Spleen (tissue), 11 donors: ENCODE results near the gene SMARCE1. TPM values are rescaled to one million over a fixed set of nuclear protein-coding genes. Genes with fewer than 3 reads are reported as not detected.

Experiments
- DNase-seq: peaks from one replicate; pipeline ENCODE4 v3.0.0-alpha.2; 2020
- H3K27ac ChIP-seq, 8 donors: fragments of 200-600 bp; sonication (generic) in 7 of 8; 1 replicate in 4 of 8; 2 replicates in 4 of 8; pipeline versions ENCODE4 v1.5.0 to v1.8.0; 2016 to 2021; ENCODE audit warnings: inconsistent platforms in 4 of 8, mild to moderate bottlenecking in 4 of 8, moderate library complexity in 1 of 8
- H3K27me3 ChIP-seq, 7 donors: fragments of 200-600 bp; sonication (generic) in 6 of 7; replicated peaks in 1 of 7; 1 replicate in 4 of 7; 2 replicates in 3 of 7; pipeline versions ENCODE4 v1.5.0 to v1.8.0; 2016 to 2021; ENCODE audit warnings: inconsistent platforms in 3 of 7, mild to moderate bottlenecking in 1 of 7
- H3K36me3 ChIP-seq, 6 donors: fragments of 200-600 bp; sonication (generic) in 5 of 6; 1 replicate in 4 of 6; 2 replicates in 2 of 6; pipeline versions ENCODE4 v1.5.0 to v1.8.0; 2016 to 2021; ENCODE audit warnings: inconsistent platforms in 2 of 6
- H3K4me1 ChIP-seq, 6 donors: fragments of 200-600 bp; sonication (generic) in 5 of 6; 1 replicate in 3 of 6; 2 replicates in 3 of 6; pipeline versions ENCODE4 v1.5.0 to v1.8.0; 2016 to 2021; ENCODE audit warnings: inconsistent platforms in 3 of 6
- H3K4me3 ChIP-seq, 8 donors: fragments of 200-600 bp; sonication (generic) in 7 of 8; 1 replicate in 4 of 8; 2 replicates in 4 of 8; pipeline versions ENCODE4 v1.5.0 to v1.8.0; 2016 to 2021; ENCODE audit warnings: inconsistent platforms in 4 of 8, mild to moderate bottlenecking in 4 of 8, moderate library complexity in 2 of 8
- H3K9me3 ChIP-seq, 8 donors: fragments of 200-600 bp; sonication (generic) in 7 of 8; 1 replicate in 4 of 8; 2 replicates in 4 of 8; pipeline versions ENCODE4 v1.5.0 to v1.8.0; 2016 to 2021; ENCODE audit warnings: inconsistent platforms in 4 of 8
- POLR2A ChIP-seq, 3 donors: fragments of 450-650 bp; IDR thresholded peaks; one replicate each; pipeline ENCODE4 v1.5.1; 2017; ENCODE audit warnings: antibody characterized with exemption in 3 of 3, mild to moderate bottlenecking in 1 of 3
- POLR2AphosphoS5 ChIP-seq, 3 donors: sonication (generic); formaldehyde crosslinking; IDR thresholded peaks; one replicate each; pipeline ENCODE4 v1.5.1; 2017; ENCODE audit warnings: antibody characterized with exemption in 3 of 3
- WGBS, 5 donors: extraction: QIAGEN DNeasy Blood & Tissue Kit in 3 of 5; methylation state at CpG; one replicate each; pipeline versions ENCODE4 v1.1.5 to v1.1.7; 2013 to 2018; 5-methylcytosine and 5-hydroxymethylcytosine counted together
- intact Hi-C: fragments of 100-400 bp; cut with DNase I; formaldehyde crosslinking; loops from one replicate; pipeline ENCODE4 v1.15.0; 2023; ENCODE audit warnings: low total_unique reads
- polyA plus RNA-seq, 3 donors: library from polyadenylated mRNA; stranded (reverse); fragments of 200-250 nt; gene quantifications; one replicate each; pipeline ENCODE4 v1.2.1, GENCODE V29; 2013
- total RNA-seq, 7 donors: library from RNA; depleted of rRNA in 3 of 7; stranded (reverse); fragments of >200 nt in 3 of 7; fragmentation: NEBNext Ultra II Directional in 4 of 7; extraction: Animal tissue kit (Norgen Biotek cat#: 25700) in 4 of 7; gene quantifications; one replicate each; pipeline versions ENCODE4 v1.1.0 to v1.2.1, GENCODE V29; 2016 to 2021
- TF ChIP-seq, protein P1 (sequence below), 11 experiments: fragments of 200-600 bp in 7 of 11; fragments of 450-650 bp in 4 of 11; sonication (generic) in 4 of 11; IDR thresholded peaks in 8 of 11; conservative IDR thresholded peaks in 3 of 11; 1 replicate in 7 of 11; 2 replicates in 4 of 11; pipeline versions ENCODE4 v1.4.0 to v1.8.0; 2016 to 2021; ENCODE audit warnings: antibody characterized with exemption in 11 of 11, inconsistent platforms in 4 of 11, mild to moderate bottlenecking in 1 of 11
- donor health status: healthy with polysubstance abuse.
- donor health status: DM: no; HTN: no; CAD: no; lungs with moderate emphysema.
- donor health status: DM: no; HTN: no; CAD: no.
- donor health status: Bipolar disorder and iron deficiency.
- donor health status: healthy.
- donor health status: DM: no; HTN: no; CAD: no.
- donor health status: DM: yes; HTN: yes; CAD: no.

Gene SMARCE1
- total and polyA plus RNA-seq, 10 donors, result 74.2 to 126 (median 89.4) TPM

DNA sequence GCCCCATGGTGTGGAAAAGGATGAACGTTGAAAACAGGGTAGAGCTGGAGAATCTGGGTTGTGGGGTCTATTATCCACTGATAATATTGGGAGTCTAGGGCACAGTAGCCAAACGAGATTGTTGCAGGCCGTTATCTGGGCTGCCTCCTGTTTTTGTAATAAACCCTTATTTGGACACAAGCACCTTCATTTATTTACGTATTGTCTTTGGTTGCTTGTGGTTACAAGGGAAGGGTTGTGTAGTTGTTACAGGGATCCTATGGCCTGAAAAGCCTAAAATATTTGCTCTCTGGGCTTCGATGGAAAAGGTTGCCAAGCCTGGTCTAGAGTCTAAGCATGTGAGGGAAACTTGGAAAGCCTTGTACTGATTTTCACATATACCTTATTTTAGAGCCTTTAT is 4.3 kb upstream of the SMARCE1 start:
- Histone ChIP-seq H3K27ac (no peak overlapping the region), H3K9me3 (no peaks in the 10 kb centered on the region), H3K27me3 (no peaks in the 10 kb centered on the region), H3K36me3 (no peaks in the 10 kb centered on the region), H3K4me1 (peaks cover 7 to 22% (median 13%) of the 10 kb centered on the region in 6 donors), H3K4me3 (no peak overlapping the region)
- TF ChIP-seq POLR2A (IDR thresholded peaks at IDR 0.05) (no peak), POLR2AphosphoS5 (IDR thresholded peaks at IDR 0.05) (no peak)
- TF ChIP-seq, protein P1, sequence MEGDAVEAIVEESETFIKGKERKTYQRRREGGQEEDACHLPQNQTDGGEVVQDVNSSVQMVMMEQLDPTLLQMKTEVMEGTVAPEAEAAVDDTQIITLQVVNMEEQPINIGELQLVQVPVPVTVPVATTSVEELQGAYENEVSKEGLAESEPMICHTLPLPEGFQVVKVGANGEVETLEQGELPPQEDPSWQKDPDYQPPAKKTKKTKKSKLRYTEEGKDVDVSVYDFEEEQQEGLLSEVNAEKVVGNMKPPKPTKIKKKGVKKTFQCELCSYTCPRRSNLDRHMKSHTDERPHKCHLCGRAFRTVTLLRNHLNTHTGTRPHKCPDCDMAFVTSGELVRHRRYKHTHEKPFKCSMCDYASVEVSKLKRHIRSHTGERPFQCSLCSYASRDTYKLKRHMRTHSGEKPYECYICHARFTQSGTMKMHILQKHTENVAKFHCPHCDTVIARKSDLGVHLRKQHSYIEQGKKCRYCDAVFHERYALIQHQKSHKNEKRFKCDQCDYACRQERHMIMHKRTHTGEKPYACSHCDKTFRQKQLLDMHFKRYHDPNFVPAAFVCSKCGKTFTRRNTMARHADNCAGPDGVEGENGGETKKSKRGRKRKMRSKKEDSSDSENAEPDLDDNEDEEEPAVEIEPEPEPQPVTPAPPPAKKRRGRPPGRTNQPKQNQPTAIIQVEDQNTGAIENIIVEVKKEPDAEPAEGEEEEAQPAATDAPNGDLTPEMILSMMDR (IDR thresholded peaks at IDR 0.05 in 8 of 11, conservative IDR thresholded peaks at IDR 0.05 in 3 of 11), result no peak
- 87 to 92% (median 90%) methylated on average over 5 of the region's 5 CpGs for WGBS, 5 donors
- no peak for DNase-seq
- intact Hi-C loops, result no loop called here

DNA sequence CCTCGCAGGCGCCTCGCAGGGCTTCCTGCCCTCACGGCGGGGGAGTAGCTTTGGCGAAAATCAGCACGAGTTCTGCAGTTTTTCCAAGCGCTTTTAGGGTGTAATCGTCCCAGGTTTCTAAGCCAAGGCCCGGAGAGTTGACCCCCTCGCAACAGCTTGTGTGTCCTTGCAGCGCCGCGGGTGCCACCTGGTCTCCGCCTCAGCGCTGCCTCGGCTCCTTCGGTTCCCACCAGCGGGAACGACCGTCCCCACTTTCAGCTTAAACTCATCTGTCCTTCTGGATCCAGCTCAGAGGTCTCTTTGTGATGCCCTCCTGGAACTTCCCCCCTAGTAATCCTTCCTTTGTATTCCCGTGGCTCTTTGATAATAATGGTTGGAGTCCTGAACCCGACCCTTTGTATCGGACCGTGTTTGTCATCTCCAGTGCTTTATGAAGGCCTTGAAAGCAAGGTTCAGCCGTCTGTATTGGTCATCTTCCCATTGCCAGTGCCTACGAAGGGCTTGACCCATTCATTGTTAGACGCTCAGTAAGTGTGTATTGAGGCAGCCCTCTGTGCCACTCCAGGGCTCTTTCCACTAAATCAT is 858 bp upstream of the SMARCE1 start:
- Histone ChIP-seq H3K27ac (peak overlapping the region; percentile 97 to 99 (median 98)), H3K4me1 (peaks cover 26 to 57% (median 47%) of the 10 kb centered on the region in 6 donors), H3K4me3 (peak overlapping the region; percentile 71 to 96 (median 88)), H3K27me3 (no peaks in the 10 kb centered on the region), H3K9me3 (no peaks in the 10 kb centered on the region), H3K36me3 (peaks cover 0 to 21% (median 7%) of the 10 kb centered on the region in 6 donors)
- TF ChIP-seq POLR2A (IDR thresholded peaks at IDR 0.05), result no peak
- no peak for TF ChIP-seq POLR2AphosphoS5 (IDR thresholded peaks at IDR 0.05)
- TF ChIP-seq, protein P1 (IDR thresholded peaks at IDR 0.05 in 8 of 11, conservative IDR thresholded peaks at IDR 0.05 in 3 of 11), result no peak
- DNase-seq, result no peak
- intact Hi-C loops, result loop anchor here (10.0 kb wide), 1 partner anchor 76 kb away; no protein-coding TSS in a partner anchor
- WGBS, 5 donors, result 5 to 12% (median 6%) methylated on average over 28 of the region's 28 CpGs

DNA sequence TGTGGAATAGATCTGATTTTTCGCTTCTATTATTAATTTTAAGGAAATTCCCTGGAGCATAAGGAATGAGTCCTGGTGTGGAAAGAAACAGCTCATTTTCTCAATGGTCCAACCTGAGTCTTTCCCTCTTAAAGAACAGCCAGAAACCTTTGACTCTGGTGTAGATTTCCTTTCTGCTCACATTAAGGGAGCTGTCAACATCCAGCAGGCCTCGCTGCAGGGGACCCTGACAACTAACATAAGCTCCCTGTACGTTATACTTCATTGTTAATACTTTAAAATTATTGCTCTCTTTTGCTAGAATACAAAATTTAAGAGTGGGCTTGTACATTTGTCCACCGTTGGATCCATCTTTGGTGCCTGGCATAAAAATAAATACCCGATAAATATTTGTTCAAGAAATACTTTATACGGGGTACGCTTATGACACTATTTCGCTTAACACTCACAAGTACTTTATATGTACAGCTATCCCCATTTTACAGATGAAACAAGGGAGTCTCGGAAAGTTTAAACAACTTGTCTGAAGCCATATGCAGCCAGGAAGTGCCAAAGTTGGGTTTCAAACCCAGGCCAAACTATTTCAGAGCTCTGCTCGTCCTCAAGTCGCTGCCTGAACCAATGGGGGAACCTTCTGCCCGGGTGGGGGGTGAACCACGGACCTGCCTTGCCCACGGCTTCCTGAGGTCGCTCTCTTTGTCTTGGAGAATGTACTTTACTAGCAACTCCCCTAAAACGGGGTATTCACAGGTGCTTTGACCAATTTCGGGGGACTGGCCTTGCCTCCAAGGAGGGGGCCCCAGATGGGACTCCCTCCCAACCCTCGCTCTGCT is 611 bp downstream of the SMARCE1 start:
- no peak for TF ChIP-seq POLR2AphosphoS5 (IDR thresholded peaks at IDR 0.05)
- TF ChIP-seq, protein P1 (IDR thresholded peaks at IDR 0.05 in 8 of 11, conservative IDR thresholded peaks at IDR 0.05 in 3 of 11), result no peak
- Histone ChIP-seq H3K4me1 (peaks cover 26 to 67% (median 50%) of the 10 kb centered on the region in 6 donors), H3K36me3 (peaks cover 0 to 36% (median 21%) of the 10 kb centered on the region in 6 donors), H3K4me3 (peak overlapping the region; percentile 71 to 96 (median 88)), H3K27me3 (no peaks in the 10 kb centered on the region), H3K27ac (peak overlapping the region; percentile 97 to 99 (median 98)), H3K9me3 (no peaks in the 10 kb centered on the region)
- intact Hi-C loops, result loop anchor here (10.0 kb wide), 1 partner anchor 78 kb away; no protein-coding TSS in a partner anchor
- WGBS, 5 donors, result 13 to 16% (median 15%) methylated on average over 13 to 18 of the region's 18 CpGs
- DNase-seq, result no peak

DNA sequence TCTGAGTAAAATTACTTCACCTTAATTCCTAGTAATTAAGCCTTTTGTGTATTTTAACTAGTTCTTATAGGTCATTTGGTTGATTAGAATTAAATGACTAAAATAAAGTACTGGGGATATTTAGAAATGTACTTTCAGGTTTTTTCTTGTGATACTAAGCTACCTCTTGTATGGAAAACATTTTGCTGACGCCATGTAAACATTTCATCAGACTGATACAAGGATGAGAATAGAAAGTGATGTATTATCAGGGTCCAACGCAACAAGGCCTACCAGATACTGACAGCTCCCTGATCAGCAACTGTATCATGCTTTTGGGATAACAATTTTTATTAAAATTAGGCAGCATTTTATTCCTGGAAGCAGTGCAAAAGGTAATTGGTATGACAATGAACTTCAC is 1.7 kb downstream of the SMARCE1 start:
- 48 to 81% (median 70%) methylated on average over 2 of the region's 2 CpGs for WGBS, 5 donors
- H3K9me3 ChIP-seq, result no peaks in the 10 kb centered on the region
- no peak for DNase-seq
- H3K27me3 ChIP-seq, result no peaks in the 10 kb centered on the region
- intact Hi-C loops, result loop anchor here (10.0 kb wide), 1 partner anchor 79 kb away; no protein-coding TSS in a partner anchor
- peaks cover 0 to 47% (median 30%) of the 10 kb centered on the region in 6 donors for H3K36me3 ChIP-seq
- H3K4me1 ChIP-seq, result peaks cover 26 to 76% (median 53%) of the 10 kb centered on the region in 6 donors
- H3K27ac ChIP-seq, result no peak overlapping the region
- peak overlapping the region in 5 of 8 donors; percentile 73 to 93 (median 89) for H3K4me3 ChIP-seq
- TF ChIP-seq POLR2A (IDR thresholded peaks at IDR 0.05), result no peak
- TF ChIP-seq, protein P1 (IDR thresholded peaks at IDR 0.05 in 8 of 11, conservative IDR thresholded peaks at IDR 0.05 in 3 of 11), result no peak
- no peak for TF ChIP-seq POLR2AphosphoS5 (IDR thresholded peaks at IDR 0.05)
